HepG2 (cell line): ENCODE measurements around the gene ADAMTS14. TPM values are rescaled to one million over a fixed set of nuclear protein-coding genes. Genes with fewer than 3 reads are reported as not detected.

Source experiments
- ATAC-seq: fragments of 200-7000 bp; cut with Tn5 transposase; 3 replicates; pipeline ENCODE4 v1.9.1; 2020; ENCODE audit warnings: mild to moderate bottlenecking, moderate library complexity
- BruUV-seq: library from RNA; stranded (reverse); fragments of 400-500 nt; replicated peaks from 2 replicates; lab custom pipeline; 2021; lab: Mats Ljungman, UMichigan
- CTCF ChIA-PET: fragments of 300-600 bp; formaldehyde crosslinking; extraction: SDS; loops from one replicate; lab custom pipeline; 2021; ENCODE audit warnings: low total read pairs, inconsistent platforms, low intra/inter-chr PET ratio; lab: Yijun Ruan, JAX
- POLR2A ChIA-PET: fragments of 350-600 bp; sonication (Branson Sonifier 250); formaldehyde crosslinking; loops from one replicate; lab custom pipeline; 2020; ENCODE audit warnings: antibody characterized with exemption, inconsistent platforms; lab: Yijun Ruan, JAX
- DNase-seq: peaks from one replicate; pipeline ENCODE4 v3.0.0-alpha.2; 2015; ENCODE audit warnings: low spot score
- FAIRE-seq: peaks from 3 replicates; lab custom pipeline; 2011; peaks lifted over from hg19 to GRCh38; lab: Jason Lieb, UNC
- H2AFZ ChIP-seq: one replicate; pipeline ENCODE4 v1.6.1; 2011; ENCODE audit warnings: low read length, inconsistent platforms
- H3K27ac ChIP-seq: fragments of 300-600 bp; 3 replicates; pipeline ENCODE4 v1.8.0; 2011; ENCODE audit warnings: mixed run types, mild to moderate bottlenecking, mixed read lengths, low read length, inconsistent platforms; ENCODE audit not compliant: insufficient read depth; ENCODE audit errors: extremely low read length
- H3K27me3 ChIP-seq, 2 experiments: fragments of 200-600 bp in 1 of 2; 2 replicates in 1 of 2; 3 replicates in 1 of 2; pipeline versions ENCODE4 v1.6.0 to v1.8.0; 2011; ENCODE audit warnings: low read length in 2 of 2, mild to moderate bottlenecking in 2 of 2, moderate library complexity in 2 of 2, inconsistent platforms in 1 of 2; ENCODE audit not compliant: insufficient read depth in 2 of 2, control insufficient read depth in 1 of 2
- H3K36me3 ChIP-seq, 2 experiments: fragments of 200-600 bp in 1 of 2; replicated peaks in 1 of 2; 2 replicates in 1 of 2; 3 replicates in 1 of 2; pipeline versions ENCODE4 v1.5.1 to v1.8.0; 2011; ENCODE audit warnings: low read length in 2 of 2, inconsistent platforms in 1 of 2; ENCODE audit not compliant: insufficient read depth in 2 of 2, control insufficient read depth in 1 of 2
- H3K4me1 ChIP-seq: 2 replicates; pipeline ENCODE4 v1.5.1; 2012; ENCODE audit warnings: low read length, inconsistent platforms; ENCODE audit not compliant: insufficient read depth
- H3K4me2 ChIP-seq: 2 replicates; pipeline ENCODE4 v1.6.0; 2011; ENCODE audit warnings: low read depth, low read length, inconsistent platforms
- H3K4me3 ChIP-seq, 3 experiments: fragments of 200-600 bp in 1 of 3; sonication (generic), shearing (Covaris generic) in 1 of 3; replicated peaks in 1 of 3; 2 replicates each; pipeline ENCODE4 v1.5.1; 2011 to 2016; ENCODE audit warnings: low read length in 3 of 3, inconsistent platforms in 2 of 3, low read depth in 2 of 3, mild to moderate bottlenecking in 2 of 3, control low read depth in 1 of 3, mixed read lengths in 1 of 3; ENCODE audit not compliant: insufficient read depth in 1 of 3
- H3K79me2 ChIP-seq: one replicate; pipeline ENCODE4 v1.6.1; 2011; ENCODE audit warnings: low read length, inconsistent platforms; ENCODE audit not compliant: insufficient read depth
- H3K9ac ChIP-seq: 2 replicates; pipeline ENCODE4 v1.6.0; 2011; ENCODE audit warnings: mild to moderate bottlenecking, low read depth, low read length, inconsistent platforms; ENCODE audit not compliant: insufficient read depth
- H3K9me3 ChIP-seq: 2 replicates; pipeline ENCODE4 v1.5.1; 2012; ENCODE audit warnings: mild to moderate bottlenecking, low read length
- H4K20me1 ChIP-seq: 2 replicates; pipeline ENCODE4 v1.6.0; 2011; ENCODE audit warnings: inconsistent platforms, mild to moderate bottlenecking, low read length, moderate library complexity; ENCODE audit not compliant: insufficient read depth
- CHCHD3 ChIP-seq: sonication (generic); formaldehyde crosslinking; IDR thresholded peaks from 2 replicates; pipeline ENCODE4 v1.8.0; 2022; ENCODE audit warnings: mild to moderate bottlenecking, missing genetic modification reagents, moderate library complexity
- ERF ChIP-seq: IDR thresholded peaks from 2 replicates; pipeline ENCODE4 v1.6.1; 2018; ENCODE audit warnings: missing biosample characterization, missing genetic modification reagents
- FOXA1 ChIP-seq, 2 experiments: fragments of 450-650 bp in 1 of 2; sonication (generic) in 1 of 2; formaldehyde crosslinking in 1 of 2; IDR thresholded peaks; 2 replicates each; pipeline versions ENCODE4 v1.4.0 to v1.6.1; 2016 to 2020; ENCODE audit warnings: missing genetic modification reagents in 1 of 2
- FOXP1 ChIP-seq, 2 experiments: fragments of 450-650 bp in 1 of 2; IDR thresholded peaks; 2 replicates each; pipeline ENCODE4 v1.6.1; 2017 to 2018; ENCODE audit warnings: antibody characterized with exemption in 1 of 2
- MLLT10 ChIP-seq: sonication (generic); formaldehyde crosslinking; IDR thresholded peaks from 2 replicates; pipeline ENCODE4 v1.4.0; 2020; ENCODE audit warnings: missing genetic modification reagents
- NCOA2 ChIP-seq: sonication (generic); formaldehyde crosslinking; IDR thresholded peaks from 2 replicates; pipeline ENCODE4 v1.8.0; 2022; ENCODE audit warnings: inconsistent platforms
- PRMT3 ChIP-seq: sonication (generic); formaldehyde crosslinking; IDR thresholded peaks from 2 replicates; pipeline ENCODE4 v1.8.1; 2022; ENCODE audit warnings: low read depth, mild to moderate bottlenecking, moderate library complexity, missing genetic modification reagents, borderline replicate concordance
- RNF2 ChIP-seq: fragments of 450-650 bp; conservative IDR thresholded peaks from 2 replicates; pipeline ENCODE4 v1.6.1; 2016; ENCODE audit warnings: low read depth
- SAFB2 ChIP-seq: sonication (generic); formaldehyde crosslinking; IDR thresholded peaks from 2 replicates; pipeline ENCODE4 v1.5.1; 2020; ENCODE audit warnings: missing genetic modification reagents, low read depth, mild to moderate bottlenecking, borderline replicate concordance
- SIX1 ChIP-seq: sonication (generic); formaldehyde crosslinking; IDR thresholded peaks from 2 replicates; pipeline ENCODE4 v1.4.0; 2020; ENCODE audit warnings: missing genetic modification reagents, borderline replicate concordance
- SMAD3 ChIP-seq: sonication (generic); formaldehyde crosslinking; IDR thresholded peaks from 2 replicates; pipeline ENCODE4 v1.4.0; 2020; ENCODE audit warnings: missing genetic modification reagents
- ZNF124 ChIP-seq: sonication (generic); formaldehyde crosslinking; IDR thresholded peaks from 2 replicates; pipeline ENCODE4 v1.4.0; 2020; ENCODE audit warnings: missing genetic modification reagents
- ZNF251 ChIP-seq: sonication (generic); formaldehyde crosslinking; IDR thresholded peaks from 2 replicates; pipeline ENCODE4 v1.9.0; 2021; ENCODE audit warnings: mild to moderate bottlenecking, missing genetic modification reagents
- ZNF354B ChIP-seq: sonication (generic); formaldehyde crosslinking; IDR thresholded peaks from 2 replicates; pipeline ENCODE4 v1.8.0; 2022; ENCODE audit warnings: mild to moderate bottlenecking, missing genetic modification reagents
- WGBS: methylation state at CpG from one replicate; pipeline ENCODE4 v1.1.6; 2017; ENCODE audit warnings: low lambda C conversion rate; 5-methylcytosine and 5-hydroxymethylcytosine counted together
- in situ Hi-C: cut with HindIII; loops from 2 replicates; pipeline ENCODE4 v1.10.0; 2017; ENCODE audit warnings: low pct_unique_long_range_greater_than_20kb; ENCODE audit not compliant: extremely low pct_ligation_motif_present
- intact Hi-C: fragments of 100-400 bp; cut with micrococcal nuclease; formaldehyde crosslinking; loops from one replicate; pipeline ENCODE4 v1.10.0; 2022; ENCODE audit not compliant: unreplicated experiment
- polyA plus RNA-seq, 8 experiments: library from polyadenylated mRNA; depleted of rRNA in 3 of 8; stranded (reverse) in 7 of 8; unstranded in 1 of 8; fragments of >200 nt; fragmentation: Illumina TruSeq in 4 of 8; extraction: Trizol in 4 of 8; gene quantifications; 2 replicates each; pipeline versions ENCODE4 v1.2.1 to v1.2.3, GENCODE V29; 2011 to 2016; ENCODE audit warnings: low read depth in 4 of 8, missing spikeins in 1 of 8, mixed read lengths in 1 of 8; ENCODE audit not compliant: insufficient read depth in 1 of 8
- total RNA-seq, 5 experiments: library from RNA; depleted of rRNA; stranded (reverse); fragments of >200 nt; fragmentation: Illumina TruSeq; extraction: Trizol; gene quantifications; 2 replicates each; pipeline ENCODE4 v1.2.3, GENCODE V29; 2016; ENCODE audit warnings: low read depth in 1 of 5
- TF ChIP-seq, protein P1 (sequence below): sonication (generic); formaldehyde crosslinking; IDR thresholded peaks from 2 replicates; pipeline ENCODE4 v1.9.0; 2022; ENCODE audit warnings: low read depth, missing genetic modification reagents
- TF ChIP-seq, protein P2 (sequence below): IDR thresholded peaks from 2 replicates; pipeline ENCODE4 v1.6.1; 2016; ENCODE audit warnings: mild to moderate bottlenecking
- TF ChIP-seq, protein P3 (sequence below): IDR thresholded peaks from 2 replicates; pipeline ENCODE4 v1.6.1; 2016; ENCODE audit warnings: missing biosample characterization, missing genetic modification reagents, low read depth
- TF ChIP-seq, protein P4 (sequence below): sonication (generic); formaldehyde crosslinking; IDR thresholded peaks from 2 replicates; pipeline ENCODE4 v1.5.0; 2020; ENCODE audit warnings: missing genetic modification reagents
- TF ChIP-seq, protein P5 (sequence below): IDR thresholded peaks from 2 replicates; pipeline ENCODE4 v1.6.1; 2016; ENCODE audit warnings: mild to moderate bottlenecking, missing biosample characterization, missing genetic modification reagents

Gene ADAMTS14
- total and polyA plus RNA-seq, 2 of the 13 experiments (the other 11 are each of a cell fraction or from before 2014, with no cell fraction given): 0.04 to 0.07 TPM

DNA sequence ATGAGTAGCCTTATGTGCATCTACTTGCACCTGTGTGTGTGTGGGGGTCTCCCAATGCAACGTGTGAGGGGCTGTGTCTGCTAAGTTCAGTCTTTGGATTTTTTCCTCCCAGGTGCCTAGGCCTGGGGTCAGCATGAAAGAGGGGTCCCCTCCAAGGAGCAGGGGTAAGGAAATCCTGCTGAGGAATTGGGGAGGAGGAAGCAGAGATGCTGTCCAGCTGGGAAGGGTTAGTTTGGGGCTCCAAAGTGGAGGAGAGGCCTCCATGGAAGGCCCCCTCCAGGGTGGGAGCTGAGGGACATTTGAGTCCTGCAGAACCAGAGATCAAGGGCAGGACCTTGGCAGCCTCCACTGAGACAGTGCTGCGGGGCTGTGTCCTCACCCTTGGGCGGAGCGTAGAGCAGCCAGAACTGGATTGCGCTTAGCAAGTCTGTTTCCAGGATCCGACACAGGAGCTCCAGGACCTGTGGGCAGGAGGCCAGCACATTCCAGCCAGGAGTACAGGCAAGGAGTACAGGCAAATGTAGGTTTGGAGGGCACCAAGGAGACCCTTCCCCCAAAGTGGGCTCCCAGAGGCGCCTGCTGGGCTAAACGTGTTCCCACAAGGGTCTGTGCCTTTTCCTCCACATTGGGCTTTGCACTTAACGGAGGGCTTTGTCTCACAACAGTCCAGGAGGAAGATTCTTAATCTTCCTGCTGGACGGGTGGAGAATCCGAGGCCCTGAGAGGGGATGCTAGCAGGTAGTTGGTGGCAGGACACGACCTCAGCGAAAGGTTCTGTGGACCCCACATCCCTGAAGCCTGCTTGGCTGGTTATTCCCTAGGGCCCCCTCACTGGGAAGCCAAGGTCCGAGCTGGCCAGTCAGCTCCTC lies 102.7 kb downstream of the ADAMTS14 start:
- FAIRE-seq (no peak), DNase-seq (peak; percentile 8), ATAC-seq (peak; percentile 57)
- 13% methylated on average over 6 of the region's 14 CpGs for WGBS
- no peaks in the 10 kb centered on the region for H3K36me3 ChIP-seq
- no peaks in the 10 kb centered on the region for H3K9me3 ChIP-seq
- no peak overlapping the region for H2AFZ ChIP-seq
- in situ Hi-C loops (no loop called here), intact Hi-C loops (no loop called here)
- CTCF ChIA-PET: no interaction called here
- no peak overlapping the region for H3K9ac ChIP-seq
- H3K79me2 ChIP-seq: no peaks in the 10 kb centered on the region
- no peak overlapping the region for H3K27ac ChIP-seq
- H3K4me3 ChIP-seq: no peak overlapping the region
- peaks cover 3 to 72% of the 10 kb centered on the region in 2 experiments; a peak in 4 of 5 replicates for H3K27me3 ChIP-seq
- H3K4me1 ChIP-seq: no peaks in the 10 kb centered on the region; the same call in 1 of the 2 replicates
- H4K20me1 ChIP-seq: no peaks in the 10 kb centered on the region
- no TSS peak for BruUV-seq
- POLR2A ChIA-PET: no interaction called here
- no peak overlapping the region for H3K4me2 ChIP-seq
- TF ChIP-seq, protein P1, sequence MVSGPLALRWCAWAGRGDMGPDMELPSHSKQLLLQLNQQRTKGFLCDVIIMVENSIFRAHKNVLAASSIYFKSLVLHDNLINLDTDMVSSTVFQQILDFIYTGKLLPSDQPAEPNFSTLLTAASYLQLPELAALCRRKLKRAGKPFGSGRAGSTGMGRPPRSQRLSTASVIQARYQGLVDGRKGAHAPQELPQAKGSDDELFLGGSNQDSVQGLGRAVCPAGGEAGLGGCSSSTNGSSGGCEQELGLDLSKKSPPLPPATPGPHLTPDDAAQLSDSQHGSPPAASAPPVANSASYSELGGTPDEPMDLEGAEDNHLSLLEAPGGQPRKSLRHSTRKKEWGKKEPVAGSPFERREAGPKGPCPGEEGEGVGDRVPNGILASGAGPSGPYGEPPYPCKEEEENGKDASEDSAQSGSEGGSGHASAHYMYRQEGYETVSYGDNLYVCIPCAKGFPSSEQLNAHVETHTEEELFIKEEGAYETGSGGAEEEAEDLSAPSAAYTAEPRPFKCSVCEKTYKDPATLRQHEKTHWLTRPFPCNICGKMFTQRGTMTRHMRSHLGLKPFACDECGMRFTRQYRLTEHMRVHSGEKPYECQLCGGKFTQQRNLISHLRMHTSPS (CRISPR knock-in tag): no peak
- no peak for TF ChIP-seq SMAD3
- TF ChIP-seq SIX1 (CRISPR knock-in tag): no peak
- TF ChIP-seq, protein P2, sequence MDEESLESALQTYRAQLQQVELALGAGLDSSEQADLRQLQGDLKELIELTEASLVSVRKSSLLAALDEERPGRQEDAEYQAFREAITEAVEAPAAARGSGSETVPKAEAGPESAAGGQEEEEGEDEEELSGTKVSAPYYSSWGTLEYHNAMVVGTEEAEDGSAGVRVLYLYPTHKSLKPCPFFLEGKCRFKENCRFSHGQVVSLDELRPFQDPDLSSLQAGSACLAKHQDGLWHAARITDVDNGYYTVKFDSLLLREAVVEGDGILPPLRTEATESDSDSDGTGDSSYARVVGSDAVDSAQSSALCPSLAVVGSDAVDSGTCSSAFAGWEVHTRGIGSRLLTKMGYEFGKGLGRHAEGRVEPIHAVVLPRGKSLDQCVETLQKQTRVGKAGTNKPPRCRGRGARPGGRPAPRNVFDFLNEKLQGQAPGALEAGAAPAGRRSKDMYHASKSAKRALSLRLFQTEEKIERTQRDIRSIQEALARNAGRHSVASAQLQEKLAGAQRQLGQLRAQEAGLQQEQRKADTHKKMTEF: no peak
- TF ChIP-seq, protein P3, sequence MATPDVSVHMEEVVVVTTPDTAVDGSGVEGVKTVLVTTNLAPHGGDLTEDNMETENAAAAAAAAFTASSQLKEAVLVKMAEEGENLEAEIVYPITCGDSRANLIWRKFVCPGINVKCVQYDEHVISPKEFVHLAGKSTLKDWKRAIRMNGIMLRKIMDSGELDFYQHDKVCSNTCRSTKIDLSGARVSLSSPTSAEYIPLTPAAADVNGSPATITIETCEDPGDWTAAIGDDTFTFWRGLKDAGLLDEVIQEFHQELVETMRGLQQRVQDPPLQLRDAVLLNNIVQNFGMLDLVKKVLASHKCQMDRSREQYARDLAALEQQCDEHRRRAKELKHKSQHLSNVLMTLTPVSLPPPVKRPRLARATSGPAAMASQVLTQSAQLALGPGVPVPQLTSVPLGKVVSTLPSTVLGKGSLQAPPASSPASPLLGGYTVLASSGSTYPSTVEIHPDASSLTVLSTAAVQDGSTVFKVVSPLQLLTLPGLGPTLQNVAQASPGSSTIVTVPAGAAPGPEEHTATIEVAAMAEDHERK (CRISPR knock-in tag): no peak
- no peak for TF ChIP-seq CHCHD3
- TF ChIP-seq NCOA2 (CRISPR knock-in tag): no peak
- no peak for TF ChIP-seq FOXA1 (IDR thresholded peaks at IDR 0.05)
- TF ChIP-seq FOXA1 (CRISPR knock-in tag; IDR thresholded peaks at IDR 0.05): no peak
- TF ChIP-seq ZNF354B (CRISPR knock-in tag): no peak
- TF ChIP-seq, protein P4, sequence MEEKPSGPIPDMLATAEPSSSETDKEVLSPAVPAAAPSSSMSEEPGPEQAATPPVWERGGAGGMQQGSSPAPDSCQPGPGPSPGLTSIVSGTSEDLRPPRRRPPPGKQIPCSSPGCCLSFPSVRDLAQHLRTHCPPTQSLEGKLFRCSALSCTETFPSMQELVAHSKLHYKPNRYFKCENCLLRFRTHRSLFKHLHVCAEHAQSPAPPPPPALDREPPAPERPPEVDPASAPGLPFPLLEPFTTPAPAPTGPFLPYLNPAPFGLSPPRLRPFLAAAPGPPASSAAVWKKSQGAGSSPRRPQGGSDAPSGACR (CRISPR knock-in tag): no peak
- TF ChIP-seq, protein P5, sequence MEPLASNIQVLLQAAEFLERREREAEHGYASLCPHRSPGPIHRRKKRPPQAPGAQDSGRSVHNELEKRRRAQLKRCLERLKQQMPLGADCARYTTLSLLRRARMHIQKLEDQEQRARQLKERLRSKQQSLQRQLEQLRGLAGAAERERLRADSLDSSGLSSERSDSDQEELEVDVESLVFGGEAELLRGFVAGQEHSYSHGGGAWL (CRISPR knock-in tag): no peak
- TF ChIP-seq PRMT3 (CRISPR knock-in tag): no peak
- TF ChIP-seq MLLT10 (CRISPR knock-in tag): no peak
- TF ChIP-seq ZNF124: no peak
- no peak for TF ChIP-seq RNF2
- TF ChIP-seq ZNF251 (CRISPR knock-in tag): no peak
- TF ChIP-seq SAFB2 (CRISPR knock-in tag): no peak
- TF ChIP-seq ERF (CRISPR knock-in tag): no peak
- no peak for TF ChIP-seq FOXP1 (IDR thresholded peaks at IDR 0.05)
- no peak for TF ChIP-seq FOXP1 (CRISPR knock-in tag; IDR thresholded peaks at IDR 0.05)
